Stimulated activated naive B cell treated with anti-CD40 and anti-IgM and Interleukin-4, amounts not matched to agents 10 μg/mL and 1 μg/mL and 100 μg/mL, for 72 hours (primary cell): Measurements from ENCODE around the gene HMCN2.

Experiments used
- ATAC-seq, 2 donors: fragments of 150-1000 bp; cut with Tn5 transposase; replicated peaks; 2 replicates each; pipeline ENCODE4 v1.10.0; 2021; ENCODE audit warnings: moderate library complexity in 1 of 2
- DNase-seq: peaks from one replicate; pipeline ENCODE4 v3.0.0; 2021
- H3K27ac Mint-ChIP-seq: one replicate; pipeline ENCODE4 v1.8.0; 2022; ENCODE audit warnings: mild to moderate bottlenecking, mixed read lengths
- H3K27me3 Mint-ChIP-seq, 2 donors: one replicate each; pipeline ENCODE4 v1.8.0; 2022; ENCODE audit warnings: mixed read lengths in 2 of 2
- H3K36me3 Mint-ChIP-seq, 2 donors: one replicate each; pipeline ENCODE4 v1.8.0; 2022; ENCODE audit warnings: mixed read lengths in 2 of 2, mild to moderate bottlenecking in 1 of 2
- H3K4me1 Mint-ChIP-seq, 2 donors: one replicate each; pipeline ENCODE4 v1.8.0; 2022; ENCODE audit warnings: mixed read lengths in 2 of 2, mild to moderate bottlenecking in 1 of 2
- H3K4me3 Mint-ChIP-seq, 2 donors: one replicate each; pipeline ENCODE4 v1.8.0; 2022; ENCODE audit warnings: mild to moderate bottlenecking in 2 of 2, mixed read lengths in 2 of 2, moderate library complexity in 1 of 2
- H3K9me3 Mint-ChIP-seq, 2 donors: one replicate each; pipeline ENCODE4 v1.8.0; 2022; ENCODE audit warnings: mixed read lengths in 2 of 2, mild to moderate bottlenecking in 1 of 2

HMCN2 gene

GRCh38 chr9:130424595-130425454 is 159.3 kb downstream of the HMCN2 start:
- peaks cover 1 to 2% of the 10 kb centered on the region in 2 donors for H3K9me3 Mint-ChIP-seq
- H3K4me3 Mint-ChIP-seq: no peak overlapping the region
- no peak overlapping the region for H3K27ac Mint-ChIP-seq
- peaks cover 0 to 2% of the 10 kb centered on the region in 2 donors for H3K4me1 Mint-ChIP-seq
- H3K27me3 Mint-ChIP-seq: peaks cover 7 to 27% of the 10 kb centered on the region in 2 donors
- no peak for ATAC-seq
- H3K36me3 Mint-ChIP-seq: peaks cover 1 to 2% of the 10 kb centered on the region in 2 donors
- no peak for DNase-seq

DNA sequence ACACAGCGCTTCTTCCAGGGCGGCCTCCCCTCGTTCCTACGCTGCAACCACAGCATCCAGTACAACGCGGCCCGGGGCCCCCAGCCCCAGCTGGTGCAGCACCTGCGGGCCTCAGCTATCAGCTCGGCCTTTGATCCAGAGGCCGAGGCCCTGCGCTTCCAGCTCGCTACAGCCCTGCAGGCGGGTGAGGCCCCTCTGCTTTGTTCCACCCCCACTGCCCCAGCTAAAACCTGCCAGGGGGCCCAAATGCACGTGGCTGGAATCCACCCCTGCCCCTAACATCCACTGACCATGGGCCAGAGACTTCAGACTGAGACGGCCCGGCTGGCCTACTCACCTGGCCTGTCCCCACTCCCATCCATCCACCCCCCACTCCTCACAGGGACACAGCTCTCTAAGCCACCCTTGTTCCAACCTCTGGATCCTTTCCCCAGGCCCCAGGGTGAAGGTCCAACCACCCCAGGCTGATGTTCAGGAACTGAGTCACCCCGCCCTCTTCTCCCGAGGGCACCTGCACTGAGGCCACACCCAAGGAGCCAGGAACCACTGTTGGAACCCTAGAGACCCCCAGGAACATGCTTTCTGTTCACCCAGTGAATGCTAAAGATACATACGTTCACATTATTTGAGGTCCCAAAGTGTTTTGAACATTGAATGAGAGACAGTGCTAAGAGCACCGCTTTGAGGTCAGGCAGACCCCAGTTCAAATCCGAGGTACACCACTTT is 160.3 kb downstream of the HMCN2 start:
- Mint-ChIP-seq H3K27ac (no peak overlapping the region), H3K4me3 (no peak overlapping the region), H3K36me3 (peaks cover 2 to 10% of the 10 kb centered on the region in 2 donors), H3K9me3 (peaks cover 4 to 7% of the 10 kb centered on the region in 2 donors), H3K27me3 (peaks cover 10 to 30% of the 10 kb centered on the region in 2 donors), H3K4me1 (peaks cover 0 to 2% of the 10 kb centered on the region in 2 donors)
- DNase-seq (no peak), ATAC-seq (no peak)

- no peak for DNase-seq
- Mint-ChIP-seq H3K9me3 (peaks cover 4 to 7% of the 10 kb centered on the region in 2 donors), H3K27ac (no peak overlapping the region), H3K4me3 (no peak overlapping the region), H3K36me3 (peaks cover 2 to 10% of the 10 kb centered on the region in 2 donors), H3K27me3 (peaks cover 10 to 30% of the 10 kb centered on the region in 2 donors), H3K4me1 (peaks cover 0 to 2% of the 10 kb centered on the region in 2 donors)
- ATAC-seq: no peak
Measured at GRCh38 chr9:130426467-130426773, 160.9 kb downstream of the HMCN2 start.

- Mint-ChIP-seq H3K27me3 (peaks cover 11 to 27% of the 10 kb centered on the region in 2 donors), H3K36me3 (peaks cover 2 to 10% of the 10 kb centered on the region in 2 donors), H3K4me1 (peaks cover 0 to 2% of the 10 kb centered on the region in 2 donors), H3K9me3 (peaks cover 4 to 7% of the 10 kb centered on the region in 2 donors), H3K4me3 (no peak overlapping the region), H3K27ac (no peak overlapping the region)
- DNase-seq (no peak), ATAC-seq (no peak)
Measured at GRCh38 chr9:130426883-130427282, 161.3 kb downstream of the HMCN2 start.

DNA sequence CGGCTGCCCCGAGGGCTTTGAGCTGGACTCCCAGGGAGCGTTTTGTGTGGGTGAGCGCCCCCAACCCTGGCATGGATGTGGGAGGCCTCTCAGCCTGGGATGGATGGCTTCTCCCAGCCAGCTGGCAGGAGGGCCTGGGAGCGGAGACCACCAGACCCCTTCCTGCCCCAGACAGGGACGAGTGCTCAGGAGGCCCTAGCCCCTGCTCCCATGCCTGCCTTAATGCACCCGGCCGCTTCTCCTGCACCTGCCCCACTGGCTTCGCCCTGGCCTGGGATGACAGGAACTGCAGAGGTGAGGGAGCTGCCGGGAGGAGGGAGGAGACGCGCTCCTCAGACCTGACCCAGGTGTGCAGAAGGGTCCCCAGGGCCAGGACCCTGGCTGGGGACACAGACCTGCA is 161.8 kb downstream of the HMCN2 start:
- Mint-ChIP-seq H3K9me3 (peaks cover 4 to 7% of the 10 kb centered on the region in 2 donors), H3K4me3 (no peak overlapping the region), H3K27me3 (peaks cover 13 to 27% of the 10 kb centered on the region in 2 donors), H3K4me1 (peaks cover 3 to 4% of the 10 kb centered on the region in 2 donors), H3K36me3 (peaks cover 2 to 10% of the 10 kb centered on the region in 2 donors), H3K27ac (no peak overlapping the region)
- ATAC-seq (no peak), DNase-seq (no peak)

DNA sequence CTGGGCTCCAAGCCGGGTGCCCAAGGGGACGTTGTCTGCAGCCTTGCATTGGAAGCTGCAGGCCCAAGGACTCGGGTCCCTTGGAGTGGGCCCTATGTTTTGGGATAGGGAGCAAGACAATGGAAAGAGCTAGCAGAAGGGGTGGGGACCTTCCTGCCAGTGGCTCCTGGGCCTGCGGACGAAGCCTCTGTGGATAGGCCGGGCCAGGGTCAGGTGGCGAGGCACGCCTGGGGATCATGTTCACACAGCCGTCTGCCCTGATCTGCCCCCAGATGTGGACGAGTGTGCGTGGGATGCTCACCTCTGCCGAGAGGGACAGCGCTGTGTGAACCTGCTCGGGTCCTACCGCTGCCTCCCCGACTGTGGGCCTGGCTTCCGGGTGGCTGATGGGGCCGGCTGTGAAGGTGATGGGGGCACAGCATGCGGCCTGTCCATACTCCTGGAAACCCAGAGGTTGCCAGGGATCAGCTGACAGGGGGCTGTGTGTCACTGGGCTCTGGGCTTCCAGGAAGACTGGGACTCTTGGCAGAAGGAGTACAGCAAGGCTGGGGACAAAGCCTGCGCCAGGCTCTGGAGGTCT is 162.6 kb downstream of the HMCN2 start:
- peaks cover 2 to 10% of the 10 kb centered on the region in 2 donors for H3K36me3 Mint-ChIP-seq

DNA sequence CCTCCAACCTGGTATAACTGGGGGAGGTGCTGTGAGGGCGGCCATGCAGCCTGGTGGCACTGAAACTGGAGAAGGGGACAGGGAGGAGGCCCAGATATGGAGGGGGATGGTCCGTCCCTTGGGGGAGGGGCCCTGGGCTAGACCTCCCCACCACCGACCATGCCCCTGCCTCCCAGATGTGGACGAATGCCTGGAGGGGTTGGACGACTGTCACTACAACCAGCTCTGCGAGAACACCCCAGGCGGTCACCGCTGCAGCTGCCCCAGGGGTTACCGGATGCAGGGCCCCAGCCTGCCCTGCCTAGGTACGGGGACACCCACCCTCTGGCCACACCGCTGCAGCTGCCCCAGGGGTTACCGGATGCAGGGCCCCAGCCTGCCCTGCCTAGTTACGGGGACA is 163.8 kb downstream of the HMCN2 start:
- peaks cover 4 to 7% of the 10 kb centered on the region in 2 donors for H3K9me3 Mint-ChIP-seq
- no peak overlapping the region for H3K4me3 Mint-ChIP-seq
- peaks cover 8 to 21% of the 10 kb centered on the region in 2 donors for H3K4me1 Mint-ChIP-seq

More for the DNA sequence above, 162.6 kb downstream of the HMCN2 start:
- ATAC-seq (no peak), DNase-seq (no peak)
- Mint-ChIP-seq H3K27me3 (peaks cover 18 to 34% of the 10 kb centered on the region in 2 donors), H3K27ac (no peak overlapping the region), H3K9me3 (peaks cover 4 to 7% of the 10 kb centered on the region in 2 donors), H3K4me3 (no peak overlapping the region), H3K4me1 (peaks cover 6 to 11% of the 10 kb centered on the region in 2 donors)

GRCh38 chr9:130429831-130430230 is 164.3 kb downstream of the HMCN2 start:
- no peak overlapping the region for H3K4me3 Mint-ChIP-seq
- peaks cover 8 to 21% of the 10 kb centered on the region in 2 donors for H3K4me1 Mint-ChIP-seq
- H3K27me3 Mint-ChIP-seq: peaks cover 26 to 45% of the 10 kb centered on the region in 2 donors
- peaks cover 2 to 10% of the 10 kb centered on the region in 2 donors for H3K36me3 Mint-ChIP-seq
- peaks cover 4 to 7% of the 10 kb centered on the region in 2 donors for H3K9me3 Mint-ChIP-seq
- ATAC-seq: no peak
- no peak overlapping the region for H3K27ac Mint-ChIP-seq
- DNase-seq: no peak

More for the DNA sequence above, 163.8 kb downstream of the HMCN2 start:
- no peak for DNase-seq
- no peak for ATAC-seq
- Mint-ChIP-seq H3K36me3 (peaks cover 2 to 10% of the 10 kb centered on the region in 2 donors), H3K27me3 (peaks cover 26 to 45% of the 10 kb centered on the region in 2 donors), H3K27ac (no peak overlapping the region)

GRCh38 chr9:130430232-130430631 is 164.7 kb downstream of the HMCN2 start:
- peaks cover 28 to 47% of the 10 kb centered on the region in 2 donors for H3K27me3 Mint-ChIP-seq
- H3K4me3 Mint-ChIP-seq: no peak overlapping the region
- H3K27ac Mint-ChIP-seq: no peak overlapping the region
- DNase-seq: no peak
- H3K9me3 Mint-ChIP-seq: peaks cover 4 to 7% of the 10 kb centered on the region in 2 donors
- ATAC-seq: no peak
- peaks cover 8 to 21% of the 10 kb centered on the region in 2 donors for H3K4me1 Mint-ChIP-seq
- H3K36me3 Mint-ChIP-seq: peaks cover 2 to 10% of the 10 kb centered on the region in 2 donors

- DNase-seq: no peak
- Mint-ChIP-seq H3K4me1 (peaks cover 8 to 21% of the 10 kb centered on the region in 2 donors), H3K27ac (no peak overlapping the region), H3K4me3 (no peak overlapping the region), H3K36me3 (peaks cover 2 to 10% of the 10 kb centered on the region in 2 donors), H3K9me3 (peaks cover 4 to 7% of the 10 kb centered on the region in 2 donors), H3K27me3 (peaks cover 34 to 46% of the 10 kb centered on the region in 2 donors)
- no peak for ATAC-seq
Measured at GRCh38 chr9:130430734-130431535, 165.4 kb downstream of the HMCN2 start.

DNA sequence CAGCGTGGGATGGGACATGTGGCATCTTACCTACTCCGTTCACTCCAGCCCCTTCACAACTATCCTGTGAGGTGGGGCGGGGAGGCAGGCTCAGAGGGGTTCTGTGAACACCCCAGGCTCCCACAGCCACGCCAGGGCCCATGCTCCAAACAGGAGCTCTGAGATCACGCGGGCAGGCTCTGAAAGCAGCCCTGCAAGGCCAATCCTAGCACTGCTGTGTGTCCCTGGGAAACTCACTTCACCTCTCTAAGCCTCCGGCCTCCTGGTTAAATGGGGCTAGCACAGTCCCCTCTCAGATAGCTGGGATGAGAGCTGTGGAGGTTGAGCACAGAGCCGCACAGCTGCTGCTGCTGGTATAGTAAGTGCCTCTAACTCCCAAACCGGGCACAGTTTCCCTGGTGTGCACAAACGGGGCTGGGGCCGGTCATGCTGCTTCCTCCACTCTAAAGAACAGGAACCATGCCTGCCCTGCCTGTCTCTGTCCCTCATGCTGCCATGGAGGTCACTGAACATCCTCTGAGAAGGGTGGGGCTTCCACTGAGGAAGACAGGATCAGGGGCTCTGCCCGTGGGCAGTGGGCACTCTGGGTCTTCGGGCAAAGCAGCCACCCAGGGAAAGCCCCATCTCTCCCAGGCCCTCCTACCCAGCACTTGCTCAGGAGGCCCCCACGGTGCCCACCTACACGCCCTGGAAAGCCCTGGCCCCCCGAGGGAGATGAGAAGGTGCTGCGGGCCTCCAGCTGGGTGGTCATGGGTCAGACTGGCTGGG is 166.2 kb downstream of the HMCN2 start:
- ATAC-seq (no peak), DNase-seq (no peak)
- Mint-ChIP-seq H3K27ac (peak overlapping the region; percentile 47), H3K27me3 (peaks cover 42 to 48% of the 10 kb centered on the region in 2 donors), H3K4me1 (peaks cover 8 to 21% of the 10 kb centered on the region in 2 donors), H3K36me3 (peaks cover 2 to 10% of the 10 kb centered on the region in 2 donors), H3K9me3 (peaks cover 4 to 7% of the 10 kb centered on the region in 2 donors), H3K4me3 (no peak overlapping the region)

GRCh38 chr9:130432362-130432761 is 166.8 kb downstream of the HMCN2 start:
- no peak overlapping the region for H3K27ac Mint-ChIP-seq
- peaks cover 45 to 51% of the 10 kb centered on the region in 2 donors for H3K27me3 Mint-ChIP-seq
- H3K36me3 Mint-ChIP-seq: peaks cover 2 to 10% of the 10 kb centered on the region in 2 donors
- peaks cover 4 to 7% of the 10 kb centered on the region in 2 donors for H3K9me3 Mint-ChIP-seq
- no peak for ATAC-seq
- no peak for DNase-seq
- H3K4me1 Mint-ChIP-seq: peaks cover 8 to 21% of the 10 kb centered on the region in 2 donors
- no peak overlapping the region for H3K4me3 Mint-ChIP-seq

DNA sequence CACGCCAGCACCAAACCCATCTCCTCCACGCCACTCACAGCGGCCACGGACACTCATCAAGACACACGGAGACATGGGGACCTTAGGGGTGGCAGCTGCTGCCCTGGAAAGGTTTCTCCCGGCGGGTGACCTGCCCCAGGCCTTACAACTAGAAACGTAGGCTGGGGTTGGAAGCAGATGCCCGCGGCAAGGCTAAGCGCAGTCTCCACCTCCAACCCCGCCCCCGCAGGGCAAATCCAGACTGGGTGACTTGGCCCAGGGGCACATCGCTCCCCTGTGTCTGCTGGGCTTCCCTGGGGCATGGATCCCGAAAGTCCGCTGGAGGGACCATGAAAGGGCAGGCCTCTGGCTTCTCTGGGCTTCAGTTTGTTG is 167.2 kb downstream of the HMCN2 start:
- Mint-ChIP-seq H3K27me3 (peaks cover 49 to 55% of the 10 kb centered on the region in 2 donors), H3K9me3 (peaks cover 4 to 7% of the 10 kb centered on the region in 2 donors), H3K27ac (no peak overlapping the region), H3K4me3 (peak overlapping the region in 1 of 2 donors; percentile 43), H3K36me3 (peaks cover 2 to 10% of the 10 kb centered on the region in 2 donors), H3K4me1 (peaks cover 8 to 21% of the 10 kb centered on the region in 2 donors)
- DNase-seq: no peak
- no peak for ATAC-seq
